Cardiac muscle cell (in vitro differentiated cells and primary cell): ENCODE measurements around the gene CCDC197. TPM values are rescaled to one million over a fixed set of nuclear protein-coding genes. Genes with fewer than 3 reads are reported as not detected.

Experiments
- DNase-seq, 2 donors: peaks; one replicate each; pipeline versions ENCODE4 v3.0.0 to v3.0.0-alpha.2; 2010 to 2017; ENCODE audit warnings: low read depth in 1 of 2, low spot score in 1 of 2
- H3K27ac ChIP-seq: fragments of 200-600 bp; sonication (generic); 2 replicates; pipeline ENCODE4 v1.5.1; 2016
- H3K27me3 ChIP-seq: fragments of 200-600 bp; sonication (generic); 2 replicates; pipeline ENCODE4 v1.6.0; 2016; ENCODE audit warnings: control low read depth
- H3K36me3 ChIP-seq: fragments of 200-600 bp; sonication (generic); 2 replicates; pipeline ENCODE4 v1.5.1; 2016; ENCODE audit warnings: control low read depth
- H3K4me1 ChIP-seq: fragments of 200-600 bp; sonication (generic); 2 replicates; pipeline ENCODE4 v1.8.1; 2017; ENCODE audit warnings: low read depth, mild to moderate bottlenecking, mixed run types
- H3K4me3 ChIP-seq: fragments of 200-600 bp; sonication (generic); 2 replicates; pipeline ENCODE4 v1.5.1; 2016; ENCODE audit warnings: mild to moderate bottlenecking
- H3K9me3 ChIP-seq: fragments of 200-600 bp; sonication (generic); 2 replicates; pipeline ENCODE4 v1.5.1; 2017; ENCODE audit warnings: low read depth, mild to moderate bottlenecking, control low read depth
- polyA plus RNA-seq: library from polyadenylated mRNA; unstranded; fragments of >200 nt; fragmentation: Nextera tagmentation; extraction: Ambion mirVana; gene quantifications from 2 replicates; pipeline ENCODE4 v1.2.1, GENCODE V29; 2016
- total RNA-seq: library from RNA; depleted of rRNA; stranded (reverse); fragments of >200 nt; gene quantifications from 2 replicates; pipeline ENCODE4 v1.2.3, GENCODE V29; 2016
- TF ChIP-seq, protein P1 (sequence below): IDR thresholded peaks from 2 replicates; pipeline ENCODE4 v1.5.1; 2012; ENCODE audit warnings: low read depth, mild to moderate bottlenecking, low read length

The CCDC197 gene
- total and polyA plus RNA-seq, 2 experiments from 2014 or later, result not detected

DNA sequence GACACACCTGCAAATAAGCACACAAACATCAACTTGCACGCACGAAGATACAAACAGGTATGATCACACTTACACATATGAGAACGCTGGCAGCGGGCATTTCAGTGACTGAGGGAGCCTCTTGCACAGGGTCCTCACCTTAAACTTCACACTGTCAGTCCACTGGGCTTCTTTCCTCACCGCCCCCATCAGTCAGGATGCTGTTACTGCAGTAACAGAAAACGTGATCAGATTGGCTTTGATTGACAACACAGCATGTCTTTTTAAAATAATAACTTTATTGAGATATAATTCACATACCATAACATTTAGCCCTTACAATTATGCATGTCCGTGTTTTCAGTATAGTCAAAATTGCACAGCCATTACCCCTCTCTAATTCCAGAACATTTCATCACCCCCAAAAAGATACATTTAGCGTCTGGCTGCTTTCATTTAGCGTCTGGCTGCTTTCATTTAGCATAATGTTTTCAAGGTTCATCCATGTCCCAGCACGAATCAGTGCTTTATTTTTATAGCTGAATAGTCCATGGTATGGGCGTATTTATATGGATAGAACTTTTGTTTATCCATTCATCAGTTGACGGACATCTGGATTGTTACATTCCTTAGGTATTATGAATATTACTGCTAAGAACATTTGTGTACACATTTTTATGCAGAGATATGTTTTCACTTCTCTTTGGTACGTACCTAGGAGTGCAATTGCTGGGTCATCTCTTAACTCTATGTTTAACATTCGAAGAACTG lies 8.4 kb downstream of the CCDC197 start:
- Histone ChIP-seq H3K4me3 (no peak overlapping the region), H3K36me3 (no peaks in the 10 kb centered on the region), H3K9me3 (no peaks in the 10 kb centered on the region), H3K27me3 (no peaks in the 10 kb centered on the region), H3K4me1 (peaks cover 4% of the 10 kb centered on the region), H3K27ac (no peak overlapping the region)
- DNase-seq, result no peak
- TF ChIP-seq, protein P1, sequence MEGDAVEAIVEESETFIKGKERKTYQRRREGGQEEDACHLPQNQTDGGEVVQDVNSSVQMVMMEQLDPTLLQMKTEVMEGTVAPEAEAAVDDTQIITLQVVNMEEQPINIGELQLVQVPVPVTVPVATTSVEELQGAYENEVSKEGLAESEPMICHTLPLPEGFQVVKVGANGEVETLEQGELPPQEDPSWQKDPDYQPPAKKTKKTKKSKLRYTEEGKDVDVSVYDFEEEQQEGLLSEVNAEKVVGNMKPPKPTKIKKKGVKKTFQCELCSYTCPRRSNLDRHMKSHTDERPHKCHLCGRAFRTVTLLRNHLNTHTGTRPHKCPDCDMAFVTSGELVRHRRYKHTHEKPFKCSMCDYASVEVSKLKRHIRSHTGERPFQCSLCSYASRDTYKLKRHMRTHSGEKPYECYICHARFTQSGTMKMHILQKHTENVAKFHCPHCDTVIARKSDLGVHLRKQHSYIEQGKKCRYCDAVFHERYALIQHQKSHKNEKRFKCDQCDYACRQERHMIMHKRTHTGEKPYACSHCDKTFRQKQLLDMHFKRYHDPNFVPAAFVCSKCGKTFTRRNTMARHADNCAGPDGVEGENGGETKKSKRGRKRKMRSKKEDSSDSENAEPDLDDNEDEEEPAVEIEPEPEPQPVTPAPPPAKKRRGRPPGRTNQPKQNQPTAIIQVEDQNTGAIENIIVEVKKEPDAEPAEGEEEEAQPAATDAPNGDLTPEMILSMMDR, result peak; percentile 44

DNA sequence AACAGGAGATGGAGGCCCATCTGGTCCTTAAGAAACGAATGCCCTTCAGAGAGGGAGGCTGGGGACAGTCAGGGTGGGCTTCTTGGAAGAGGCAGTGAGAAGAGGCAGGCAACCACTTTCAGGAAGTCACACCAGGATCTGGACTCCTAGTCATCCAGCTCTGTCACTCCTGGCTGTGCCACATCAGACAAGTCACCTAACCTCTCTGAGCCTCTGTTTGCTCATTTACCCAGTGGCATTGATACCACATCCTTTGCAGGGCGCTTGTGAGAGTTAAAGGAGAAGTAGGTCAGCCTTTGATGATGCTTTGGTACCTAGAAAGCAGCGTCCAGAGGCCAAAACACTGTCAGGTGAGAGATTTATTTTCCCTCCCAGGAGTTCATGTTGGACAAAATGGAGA lies 11.1 kb downstream of the CCDC197 start:
- H3K4me1 ChIP-seq, result peaks cover 10% of the 10 kb centered on the region
- no peaks in the 10 kb centered on the region for H3K36me3 ChIP-seq
- H3K4me3 ChIP-seq, result no peak overlapping the region
- no peak overlapping the region for H3K27ac ChIP-seq
- no peaks in the 10 kb centered on the region for H3K27me3 ChIP-seq
- no peaks in the 10 kb centered on the region for H3K9me3 ChIP-seq
- no peak for DNase-seq
- TF ChIP-seq, protein P1, result no peak

DNA sequence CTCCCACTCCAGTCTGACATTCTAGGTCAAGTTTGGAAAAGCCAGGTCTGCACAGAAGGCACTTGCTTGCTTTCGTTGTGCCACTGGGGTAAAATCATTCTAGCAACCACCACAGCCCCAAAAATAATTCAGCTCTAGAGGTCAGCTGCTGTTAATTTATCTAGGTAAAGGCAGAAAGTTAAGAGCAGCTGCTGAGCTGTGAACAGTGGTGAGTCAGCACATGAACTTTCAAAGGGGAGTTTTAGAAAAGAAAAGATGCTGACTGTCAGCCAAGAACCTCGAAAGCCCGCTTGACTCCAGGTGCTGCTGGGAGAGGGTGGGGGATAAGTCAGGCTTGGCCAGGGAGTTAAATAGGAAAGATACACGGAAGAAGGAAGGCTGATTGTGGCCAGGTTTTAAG lies 12.7 kb downstream of the CCDC197 start:
- Histone ChIP-seq H3K4me1 (peaks cover 10% of the 10 kb centered on the region), H3K36me3 (no peaks in the 10 kb centered on the region), H3K27ac (peak overlapping the region; percentile 22), H3K4me3 (no peak overlapping the region), H3K27me3 (no peaks in the 10 kb centered on the region), H3K9me3 (no peaks in the 10 kb centered on the region)
- DNase-seq, result peak in 1 of 2 donors; percentile 56
- TF ChIP-seq, protein P1, result no peak

DNA sequence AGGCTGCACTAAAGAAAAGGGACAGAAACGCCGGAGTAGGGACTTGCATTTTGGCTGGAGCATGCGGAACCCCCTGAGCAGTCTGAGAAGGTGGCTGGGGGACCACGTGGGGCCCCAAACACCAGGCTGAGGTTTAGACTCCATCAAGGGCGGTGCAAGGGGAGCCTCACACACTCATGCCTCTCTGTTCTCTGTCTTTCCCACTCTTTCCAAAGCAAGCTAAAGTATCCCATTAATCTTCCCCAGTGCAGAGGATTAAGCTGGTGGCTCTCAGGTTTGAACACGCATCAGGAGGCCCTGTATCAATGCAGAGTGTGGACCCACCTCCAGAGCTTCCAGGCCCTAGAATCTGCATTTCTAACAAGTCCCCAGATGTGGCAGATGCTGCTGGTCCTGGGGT lies 13.5 kb downstream of the CCDC197 start:
- H3K9me3 ChIP-seq, result no peaks in the 10 kb centered on the region
- H3K36me3 ChIP-seq, result no peaks in the 10 kb centered on the region
- peaks cover 10% of the 10 kb centered on the region for H3K4me1 ChIP-seq
- no peak for DNase-seq
- no peak overlapping the region for H3K4me3 ChIP-seq
- H3K27me3 ChIP-seq, result no peaks in the 10 kb centered on the region
- H3K27ac ChIP-seq, result no peak overlapping the region
- TF ChIP-seq, protein P1, result no peak

DNA sequence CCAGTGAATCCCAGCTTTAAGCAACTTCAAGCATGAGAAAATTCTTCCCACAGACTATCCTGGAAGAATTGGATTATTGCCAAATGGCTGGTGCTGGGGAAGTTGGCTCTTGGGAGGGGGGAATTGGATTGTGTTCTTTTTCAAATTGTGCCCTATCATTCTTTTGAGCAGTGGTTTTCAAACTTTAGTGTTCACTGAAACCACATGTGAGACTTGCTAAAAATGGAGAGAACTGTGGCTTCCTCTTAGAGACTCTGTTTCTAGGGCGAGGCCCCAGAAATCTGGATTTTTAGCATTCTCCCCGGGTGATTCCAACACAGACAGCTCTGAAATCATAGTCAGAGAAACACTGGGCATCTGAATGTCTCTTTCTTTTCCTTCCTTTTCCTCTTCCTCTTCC lies 14.7 kb downstream of the CCDC197 start:
- TF ChIP-seq, protein P1, result no peak
- no peak overlapping the region for H3K27ac ChIP-seq
- peak in 1 of 2 donors; percentile 52 for DNase-seq

More for the DNA sequence above, 14.7 kb downstream of the CCDC197 start:
- Histone ChIP-seq H3K27me3 (no peaks in the 10 kb centered on the region), H3K4me3 (no peak overlapping the region), H3K36me3 (no peaks in the 10 kb centered on the region), H3K9me3 (no peaks in the 10 kb centered on the region), H3K4me1 (peaks cover 10% of the 10 kb centered on the region)
